HL-60 (cell line): ENCODE data around the gene PHLPP1.

ENCODE experiments used
- GABPA ChIP-seq: IDR thresholded peaks from 2 replicates; pipeline ENCODE4 v1.6.1; 2012; ENCODE audit warnings: low read depth
- TF ChIP-seq, protein P1 (sequence below): IDR thresholded peaks from one replicate; pipeline ENCODE4 v1.5.1; 2011; ENCODE audit warnings: low read length, control low read depth, inconsistent platforms; ENCODE audit not compliant: insufficient read depth

DNA sequence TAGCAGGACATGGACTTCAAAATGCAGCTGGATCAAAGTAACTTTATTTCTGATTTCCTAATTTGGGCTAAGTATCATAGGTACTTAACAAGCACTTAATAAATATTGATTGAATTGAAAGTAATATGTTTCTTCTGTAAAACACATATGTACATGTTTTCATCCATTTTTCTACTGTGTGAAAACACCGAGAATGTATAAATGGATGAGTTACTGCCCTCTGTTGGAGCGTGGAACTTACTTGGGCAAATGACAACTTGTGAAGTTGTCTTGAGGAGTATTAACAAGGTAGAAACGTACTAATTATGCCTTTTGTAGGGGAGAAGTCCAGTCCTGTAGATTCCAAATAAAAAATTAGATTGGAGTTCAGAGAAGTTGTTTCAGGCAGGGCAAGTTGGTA is 87.2 kb downstream of the PHLPP1 start:
- TF ChIP-seq, protein P1, sequence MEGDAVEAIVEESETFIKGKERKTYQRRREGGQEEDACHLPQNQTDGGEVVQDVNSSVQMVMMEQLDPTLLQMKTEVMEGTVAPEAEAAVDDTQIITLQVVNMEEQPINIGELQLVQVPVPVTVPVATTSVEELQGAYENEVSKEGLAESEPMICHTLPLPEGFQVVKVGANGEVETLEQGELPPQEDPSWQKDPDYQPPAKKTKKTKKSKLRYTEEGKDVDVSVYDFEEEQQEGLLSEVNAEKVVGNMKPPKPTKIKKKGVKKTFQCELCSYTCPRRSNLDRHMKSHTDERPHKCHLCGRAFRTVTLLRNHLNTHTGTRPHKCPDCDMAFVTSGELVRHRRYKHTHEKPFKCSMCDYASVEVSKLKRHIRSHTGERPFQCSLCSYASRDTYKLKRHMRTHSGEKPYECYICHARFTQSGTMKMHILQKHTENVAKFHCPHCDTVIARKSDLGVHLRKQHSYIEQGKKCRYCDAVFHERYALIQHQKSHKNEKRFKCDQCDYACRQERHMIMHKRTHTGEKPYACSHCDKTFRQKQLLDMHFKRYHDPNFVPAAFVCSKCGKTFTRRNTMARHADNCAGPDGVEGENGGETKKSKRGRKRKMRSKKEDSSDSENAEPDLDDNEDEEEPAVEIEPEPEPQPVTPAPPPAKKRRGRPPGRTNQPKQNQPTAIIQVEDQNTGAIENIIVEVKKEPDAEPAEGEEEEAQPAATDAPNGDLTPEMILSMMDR: no peak
- TF ChIP-seq GABPA: no peak
